Endothelial cell of umbilical vein (primary cell): ENCODE measurements around the gene ZNF160. TPM values are rescaled to one million over a fixed set of nuclear protein-coding genes. Genes with fewer than 3 reads are reported as not detected.

Experiments
- BruUV-seq: library from RNA; stranded (reverse); fragments of 400-500 nt; replicated peaks from 2 replicates; lab custom pipeline; 2021; lab: Mats Ljungman, UMichigan
- CTCF ChIA-PET: fragments of 300-600, 350-600 bp; sonication (Branson Sonifier 250); formaldehyde crosslinking; loops from one replicate; lab custom pipeline; 2021; ENCODE audit warnings: antibody characterized with exemption, inconsistent platforms; lab: Charles Lee
- POLR2A ChIA-PET: fragments of 300-600, 350-600 bp; sonication (Branson Sonifier 250); formaldehyde crosslinking; loops from one replicate; lab custom pipeline; 2021; ENCODE audit warnings: antibody characterized with exemption, inconsistent platforms; lab: Charles Lee
- DNase-seq: peaks from one replicate; pipeline ENCODE4 v3.0.0-alpha.2; 2011; ENCODE audit warnings: low read depth, low spot score
- FAIRE-seq: peaks from 2 replicates; lab custom pipeline; 2011; peaks lifted over from hg19 to GRCh38; lab: Jason Lieb, UNC
- H2AFZ ChIP-seq: 2 replicates; pipeline ENCODE4 v1.6.0; 2012; ENCODE audit warnings: low read depth, low read length, control low read depth, inconsistent platforms
- H3K27ac ChIP-seq: 2 replicates; pipeline ENCODE4 v1.5.1; 2011; ENCODE audit warnings: low read depth, mild to moderate bottlenecking, control low read depth, low read length, moderate library complexity; ENCODE audit not compliant: insufficient read depth
- H3K27me3 ChIP-seq, 2 experiments: 2 replicates each; pipeline versions ENCODE4 v1.6.0 to v1.6.1; 2011; ENCODE audit warnings: low read length in 2 of 2, mixed read lengths in 1 of 2; ENCODE audit not compliant: control insufficient read depth in 2 of 2, insufficient read depth in 2 of 2
- H3K36me3 ChIP-seq, 2 experiments: 2 replicates in 1 of 2; 3 replicates in 1 of 2; pipeline ENCODE4 v1.5.1; 2011; ENCODE audit warnings: low read length in 2 of 2, mild to moderate bottlenecking in 1 of 2, moderate library complexity in 1 of 2; ENCODE audit not compliant: control insufficient read depth in 2 of 2, insufficient read depth in 2 of 2; ENCODE audit errors: extremely low read depth in 1 of 2
- H3K4me1 ChIP-seq: 3 replicates; pipeline ENCODE4 v1.5.1; 2011; ENCODE audit warnings: mild to moderate bottlenecking, low read length; ENCODE audit not compliant: control insufficient read depth, insufficient read depth; ENCODE audit errors: extremely low read depth
- H3K4me2 ChIP-seq: 2 replicates; pipeline ENCODE4 v1.6.1; 2011; ENCODE audit warnings: low read length, control low read depth, mixed read lengths; ENCODE audit not compliant: insufficient read depth
- H3K4me3 ChIP-seq, 3 experiments: fragments of 200-600 bp in 1 of 3; sonication (generic), shearing (Covaris generic) in 1 of 3; replicated peaks in 1 of 3; 2 replicates each; pipeline ENCODE4 v1.5.1; 2011 to 2016; ENCODE audit warnings: control low read depth in 3 of 3, low read length in 3 of 3, mild to moderate bottlenecking in 2 of 3, inconsistent platforms in 1 of 3, low read depth in 1 of 3, moderate library complexity in 1 of 3; ENCODE audit not compliant: insufficient read depth in 1 of 3
- H3K79me2 ChIP-seq: 2 replicates; pipeline ENCODE4 v1.6.0; 2012; ENCODE audit warnings: low read length, inconsistent platforms; ENCODE audit not compliant: control insufficient read depth, insufficient read depth
- H3K9ac ChIP-seq: replicated peaks from 2 replicates; pipeline ENCODE3; 2011; ENCODE audit warnings: low read length, control low read depth; ENCODE audit not compliant: insufficient read depth; ENCODE audit errors: extremely low read depth
- H3K9me1 ChIP-seq: replicated peaks from 3 replicates; pipeline ENCODE4 v1.6.0; 2011; ENCODE audit warnings: mild to moderate bottlenecking, low read length; ENCODE audit not compliant: control insufficient read depth, insufficient read depth; ENCODE audit errors: extremely low read depth
- H3K9me3 ChIP-seq: replicated peaks from 2 replicates; pipeline ENCODE4 v1.5.1; 2012; ENCODE audit warnings: low read length, inconsistent platforms; ENCODE audit not compliant: control insufficient read depth, insufficient read depth
- H4K20me1 ChIP-seq: replicated peaks from 2 replicates; pipeline ENCODE3; 2011; ENCODE audit warnings: mild to moderate bottlenecking, low read length; ENCODE audit not compliant: control insufficient read depth, insufficient read depth; ENCODE audit errors: extremely low read depth
- CTCF ChIP-seq, 2 donors: IDR thresholded peaks; 1 replicate in 1 of 2; 2 replicates in 1 of 2; pipeline ENCODE4 v1.5.1; 2011; ENCODE audit warnings: low read length in 2 of 2, mild to moderate bottlenecking in 2 of 2, moderate library complexity in 2 of 2, control low read depth in 1 of 2, inconsistent platforms in 1 of 2, low read depth in 1 of 2; ENCODE audit not compliant: insufficient read depth in 1 of 2; ENCODE audit errors: extremely low read depth in 1 of 2
- EZH2 ChIP-seq: IDR thresholded peaks from 2 replicates; pipeline ENCODE4 v1.6.1; 2012; ENCODE audit warnings: borderline replicate concordance, low read depth, mild to moderate bottlenecking, moderate library complexity, low read length, inconsistent platforms; ENCODE audit not compliant: severe bottlenecking
- FOS ChIP-seq: IDR thresholded peaks from 2 replicates; pipeline ENCODE4 v1.6.1; 2011; ENCODE audit warnings: mild to moderate bottlenecking, low read length, moderate library complexity, borderline replicate concordance; ENCODE audit not compliant: insufficient read depth
- GATA2 ChIP-seq: IDR thresholded peaks from 2 replicates; pipeline ENCODE4 v1.7.0; 2011; ENCODE audit warnings: low read depth, mild to moderate bottlenecking, moderate library complexity, mixed read lengths, low read length; ENCODE audit not compliant: insufficient read length, insufficient read depth
- JUN ChIP-seq: IDR thresholded peaks from 2 replicates; pipeline ENCODE4 v1.6.1; 2011; ENCODE audit warnings: borderline replicate concordance, low read depth; ENCODE audit not compliant: insufficient read length, insufficient read depth
- MYC ChIP-seq: IDR thresholded peaks from one replicate; pipeline ENCODE4 v1.6.1; 2011; ENCODE audit warnings: mild to moderate bottlenecking, low read depth, low read length
- POLR2A ChIP-seq: IDR thresholded peaks from 2 replicates; pipeline ENCODE4 v1.6.1; 2012; ENCODE audit warnings: low read depth, mild to moderate bottlenecking, control low read depth, low read length
- POLR2AphosphoS5 ChIP-seq: IDR thresholded peaks from 2 replicates; pipeline ENCODE4 v1.6.1; 2012; ENCODE audit warnings: low read depth, mild to moderate bottlenecking, control low read depth, low read length, moderate library complexity; ENCODE audit not compliant: insufficient read depth
- dilution Hi-C: fragments of 300-500 bp; cut with MboI; formaldehyde crosslinking; loops from one replicate; pipeline ENCODE4 v1.15.0; 2019; ENCODE audit warnings: low sequenced_read_pairs; ENCODE audit not compliant: extremely low pct_ligation_motif_present
- intact Hi-C: fragments of 100-400 bp; cut with micrococcal nuclease; formaldehyde crosslinking; loops from one replicate; pipeline ENCODE4 v1.10.0; 2022
- polyA plus RNA-seq, 4 experiments: library from polyadenylated mRNA; depleted of rRNA in 3 of 4; stranded (reverse) in 3 of 4; unstranded in 1 of 4; fragments of >200 nt; gene quantifications; 2 replicates each; pipeline versions ENCODE4 v1.2.1 to v1.2.3, GENCODE V29; 2011 to 2012; ENCODE audit warnings: missing spikeins in 1 of 4
- total RNA-seq: library from RNA; stranded (reverse); gene quantifications from 2 replicates; pipeline ENCODE4 v1.2.3, GENCODE V29; 2021
- TF ChIP-seq, protein P1 (sequence below): IDR thresholded peaks from 2 replicates; pipeline ENCODE4 v1.6.1; 2011; ENCODE audit not compliant: insufficient read depth, insufficient read length

The ZNF160 gene
- total and polyA plus RNA-seq, 2 donors (not counting 3 experiments of a cell fraction or from before 2014, with no cell fraction given): 11.3 to 16.4 TPM

- no peaks in the 10 kb centered on the region for H3K9me3 ChIP-seq
- H3K27ac ChIP-seq: no peak within 1 kb of the TSS
- H3K27me3 ChIP-seq: no peaks in the 10 kb centered on the region
- no peaks in the 10 kb centered on the region for H3K4me1 ChIP-seq
- no peak within 1 kb of the TSS for H3K9ac ChIP-seq
- BruUV-seq: no TSS peak
- intact Hi-C loops (no loop called here), dilution Hi-C loops (no loop called here)
- peak within 1 kb of the TSS; percentile 41 for H3K4me2 ChIP-seq
- H3K36me3 ChIP-seq: no peaks in the 10 kb centered on the region
- H4K20me1 ChIP-seq: no peaks in the 10 kb centered on the region
- ChIA-PET CTCF (no interaction called here), POLR2A (no interaction called here)
- no peaks in the 10 kb centered on the region for H3K79me2 ChIP-seq
- peak within 1 kb of the TSS; percentile 32 for H2AFZ ChIP-seq
- TF ChIP-seq EZH2: no peak
- TF ChIP-seq POLR2AphosphoS5: no peak
- TF ChIP-seq CTCF (IDR thresholded peaks at IDR 0.05; ENCODE audit: extremely low read depth in 1 of 2, insufficient read depth in 1 of 2, low read depth in 1 of 2, low read length in 2 of 2): no peak
- TF ChIP-seq POLR2A: no peak
- TF ChIP-seq, protein P1, sequence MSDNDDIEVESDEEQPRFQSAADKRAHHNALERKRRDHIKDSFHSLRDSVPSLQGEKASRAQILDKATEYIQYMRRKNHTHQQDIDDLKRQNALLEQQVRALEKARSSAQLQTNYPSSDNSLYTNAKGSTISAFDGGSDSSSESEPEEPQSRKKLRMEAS: no peak
- TF ChIP-seq MYC: no peak
- no peak for TF ChIP-seq GATA2
- no peak for TF ChIP-seq JUN
- no peak for TF ChIP-seq FOS
- no peaks in the 10 kb centered on the region for H3K9me1 ChIP-seq
- FAIRE-seq (no peak), DNase-seq (peak; percentile 35)
- peak within 1 kb of the TSS in 1 of 3 experiments; percentile 35 for H3K4me3 ChIP-seq
Measured at GRCh38 chr19:53132141-53132991, 29.1 kb upstream of the ZNF160 start, which contains the start of gene ZNF415. ZNF415 (minus strand) TSS chr19:53132910; CDS start chr19:53122676, 10,234 bp downstream.
